Neural cell (in vitro differentiated cells): Measurements from ENCODE around the gene TBCB. TPM values are rescaled to one million over a fixed set of nuclear protein-coding genes. Genes with fewer than 3 reads are reported as not detected.

Source experiments
- H2AFZ ChIP-seq: fragments of 200-600, 300-800 bp; sonication (generic), shearing (Covaris generic); 2 replicates; pipeline ENCODE4 v1.6.0; 2014; ENCODE audit warnings: low read depth, mild to moderate bottlenecking, antibody characterized with exemption, low read length, moderate library complexity
- H3F3A ChIP-seq: fragments of 200-600 bp; shearing (Covaris generic); 2 replicates; pipeline ENCODE4 v1.6.1; 2016; ENCODE audit warnings: mild to moderate bottlenecking, moderate library complexity, mixed read lengths, antibody characterized with exemption, low read length; ENCODE audit not compliant: insufficient read depth, poor library complexity, severe bottlenecking
- H3K27ac ChIP-seq: fragments of 200-600, 300-800 bp; sonication (generic), shearing (Covaris generic); 2 replicates; pipeline ENCODE4 v1.5.1; 2014; ENCODE audit warnings: mild to moderate bottlenecking, low read length, moderate library complexity
- H3K27me3 ChIP-seq: fragments of 300-800, 200-600 bp; sonication (generic), shearing (Covaris generic); 2 replicates; pipeline ENCODE4 v1.6.0; 2014; ENCODE audit warnings: mild to moderate bottlenecking, low read depth, low read length, moderate library complexity; ENCODE audit not compliant: insufficient read depth
- H3K36me3 ChIP-seq: fragments of 300-800, 200-600 bp; sonication (generic), shearing (Covaris generic); 2 replicates; pipeline ENCODE4 v1.5.1; 2014; ENCODE audit warnings: mild to moderate bottlenecking, antibody characterized with exemption, low read length, moderate library complexity; ENCODE audit not compliant: insufficient read depth
- H3K4me2 ChIP-seq: fragments of 300-800, 200-600 bp; sonication (generic), shearing (Covaris generic); 2 replicates; pipeline ENCODE4 v1.6.0; 2014; ENCODE audit warnings: mild to moderate bottlenecking, low read length
- H3K4me3 ChIP-seq: fragments of 300-800, 200-600 bp; sonication (generic), shearing (Covaris generic); 2 replicates; pipeline ENCODE4 v1.5.1; 2014; ENCODE audit warnings: mild to moderate bottlenecking, low read length, moderate library complexity
- H3K79me2 ChIP-seq: fragments of 200-600 bp; shearing (Covaris generic); replicated peaks from 2 replicates; pipeline ENCODE4 v1.6.0; 2014; ENCODE audit warnings: mild to moderate bottlenecking, low read length, moderate library complexity; ENCODE audit not compliant: insufficient read depth
- H3K9ac ChIP-seq: fragments of 300-800, 200-600 bp; sonication (generic), shearing (Covaris generic); 2 replicates; pipeline ENCODE4 v1.6.1; 2016; ENCODE audit warnings: mild to moderate bottlenecking, low read length, mixed read lengths
- H3K9me2 ChIP-seq: fragments of 200-600 bp; shearing (Covaris generic); 2 replicates; pipeline ENCODE4 v1.6.1; 2016; ENCODE audit warnings: mild to moderate bottlenecking, low read length, mixed read lengths; ENCODE audit not compliant: insufficient read depth
- H3K9me3 ChIP-seq: fragments of 200-600, 300-800 bp; sonication (generic), shearing (Covaris generic); 2 replicates; pipeline ENCODE4 v1.6.1; 2016; ENCODE audit warnings: mild to moderate bottlenecking, mixed run types, low read length, moderate library complexity, mixed read lengths
- H4K20me1 ChIP-seq: fragments of 200-600 bp; shearing (Covaris generic); 2 replicates; pipeline ENCODE4 v1.6.1; 2016; ENCODE audit warnings: mild to moderate bottlenecking, mixed run types; ENCODE audit not compliant: insufficient read depth
- EP300 ChIP-seq: fragments of 450-650 bp; conservative IDR thresholded peaks from 2 replicates; pipeline ENCODE4 v1.6.1; 2014; ENCODE audit warnings: antibody characterized with exemption, mild to moderate bottlenecking, moderate library complexity; ENCODE audit not compliant: poor library complexity, severe bottlenecking
- EZH2 ChIP-seq: fragments of 200-600, 300-800 bp; shearing (Covaris generic), sonication (generic); IDR thresholded peaks from 2 replicates; pipeline ENCODE4 v1.6.1; 2014; ENCODE audit warnings: antibody characterized with exemption, low read length, borderline replicate concordance, mild to moderate bottlenecking; ENCODE audit not compliant: insufficient read depth, poor library complexity, severe bottlenecking
- MXI1 ChIP-seq: fragments of 450-650 bp; conservative IDR thresholded peaks from 2 replicates; pipeline ENCODE4 v1.6.1; 2014; ENCODE audit warnings: antibody characterized with exemption, mild to moderate bottlenecking; ENCODE audit not compliant: poor library complexity, severe bottlenecking
- POLR2AphosphoS5 ChIP-seq: IDR thresholded peaks from 2 replicates; pipeline ENCODE4 v1.6.1; 2012
- RAD21 ChIP-seq: fragments of 450-650 bp; conservative IDR thresholded peaks from 2 replicates; pipeline ENCODE4 v1.6.1; 2014; ENCODE audit warnings: antibody characterized with exemption, mild to moderate bottlenecking, moderate library complexity
- SMC3 ChIP-seq: fragments of 450-650 bp; conservative IDR thresholded peaks from 2 replicates; pipeline ENCODE4 v1.6.1; 2014; ENCODE audit warnings: antibody characterized with exemption, mild to moderate bottlenecking, moderate library complexity; ENCODE audit not compliant: poor library complexity
- TAF1 ChIP-seq: IDR thresholded peaks from 2 replicates; pipeline ENCODE4 v1.6.1; 2012; ENCODE audit warnings: low read depth
- polyA plus RNA-seq: library from polyadenylated mRNA; depleted of rRNA; stranded (reverse); fragments of >200 nt; gene quantifications from 2 replicates; pipeline ENCODE4 v1.2.3, GENCODE V29; 2014
- TF ChIP-seq, protein P1 (sequence below): IDR thresholded peaks from 2 replicates; pipeline ENCODE4 v1.6.1; 2012; ENCODE audit warnings: borderline replicate concordance
- TF ChIP-seq, protein P2 (sequence below): fragments of 450-650 bp; IDR thresholded peaks from 2 replicates; pipeline ENCODE4 v1.5.1; 2014; ENCODE audit warnings: antibody characterized with exemption, mild to moderate bottlenecking, moderate library complexity; ENCODE audit not compliant: poor library complexity, severe bottlenecking

The TBCB gene
- polyA plus RNA-seq, 1 donor from 2014 or later, result 640 TPM

DNA sequence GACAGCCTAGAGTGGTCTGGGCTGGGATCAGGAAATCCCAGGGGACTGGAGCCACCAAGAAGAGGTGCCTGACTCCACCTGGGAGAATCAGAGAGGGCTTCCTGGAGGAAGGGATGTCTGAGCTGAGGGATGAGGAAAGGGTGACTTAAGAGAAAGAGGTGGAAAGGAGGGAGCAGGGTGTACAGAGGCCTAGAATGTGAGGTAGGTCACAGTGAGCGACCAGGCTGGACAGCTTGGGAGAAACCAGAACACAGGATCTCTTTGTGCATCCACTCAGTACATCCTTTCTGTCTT is 1.0 kb downstream of the TBCB start:
- Histone ChIP-seq H3K9me3 (no peaks in the 10 kb centered on the region), H3K27ac (peak overlapping the region; percentile 82), H4K20me1 (no peaks in the 10 kb centered on the region), H3K9ac (peak overlapping the region; percentile 83), H3K27me3 (no peaks in the 10 kb centered on the region), H3K4me3 (peak overlapping the region; percentile 97), H3K9me2 (no peaks in the 10 kb centered on the region), H3K36me3 (no peaks in the 10 kb centered on the region), H3F3A (no peaks in the 10 kb centered on the region), H3K4me2 (peak overlapping the region; percentile 76), H2AFZ (no peak overlapping the region), H3K79me2 (peaks cover 18% of the 10 kb centered on the region)
- no peak for TF ChIP-seq EZH2
- TF ChIP-seq SMC3, result no peak
- no peak for TF ChIP-seq RAD21
- no peak for TF ChIP-seq POLR2AphosphoS5
- no peak for TF ChIP-seq EP300
- TF ChIP-seq, protein P1, sequence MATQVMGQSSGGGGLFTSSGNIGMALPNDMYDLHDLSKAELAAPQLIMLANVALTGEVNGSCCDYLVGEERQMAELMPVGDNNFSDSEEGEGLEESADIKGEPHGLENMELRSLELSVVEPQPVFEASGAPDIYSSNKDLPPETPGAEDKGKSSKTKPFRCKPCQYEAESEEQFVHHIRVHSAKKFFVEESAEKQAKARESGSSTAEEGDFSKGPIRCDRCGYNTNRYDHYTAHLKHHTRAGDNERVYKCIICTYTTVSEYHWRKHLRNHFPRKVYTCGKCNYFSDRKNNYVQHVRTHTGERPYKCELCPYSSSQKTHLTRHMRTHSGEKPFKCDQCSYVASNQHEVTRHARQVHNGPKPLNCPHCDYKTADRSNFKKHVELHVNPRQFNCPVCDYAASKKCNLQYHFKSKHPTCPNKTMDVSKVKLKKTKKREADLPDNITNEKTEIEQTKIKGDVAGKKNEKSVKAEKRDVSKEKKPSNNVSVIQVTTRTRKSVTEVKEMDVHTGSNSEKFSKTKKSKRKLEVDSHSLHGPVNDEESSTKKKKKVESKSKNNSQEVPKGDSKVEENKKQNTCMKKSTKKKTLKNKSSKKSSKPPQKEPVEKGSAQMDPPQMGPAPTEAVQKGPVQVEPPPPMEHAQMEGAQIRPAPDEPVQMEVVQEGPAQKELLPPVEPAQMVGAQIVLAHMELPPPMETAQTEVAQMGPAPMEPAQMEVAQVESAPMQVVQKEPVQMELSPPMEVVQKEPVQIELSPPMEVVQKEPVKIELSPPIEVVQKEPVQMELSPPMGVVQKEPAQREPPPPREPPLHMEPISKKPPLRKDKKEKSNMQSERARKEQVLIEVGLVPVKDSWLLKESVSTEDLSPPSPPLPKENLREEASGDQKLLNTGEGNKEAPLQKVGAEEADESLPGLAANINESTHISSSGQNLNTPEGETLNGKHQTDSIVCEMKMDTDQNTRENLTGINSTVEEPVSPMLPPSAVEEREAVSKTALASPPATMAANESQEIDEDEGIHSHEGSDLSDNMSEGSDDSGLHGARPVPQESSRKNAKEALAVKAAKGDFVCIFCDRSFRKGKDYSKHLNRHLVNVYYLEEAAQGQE, result no peak
- TF ChIP-seq, protein P2, sequence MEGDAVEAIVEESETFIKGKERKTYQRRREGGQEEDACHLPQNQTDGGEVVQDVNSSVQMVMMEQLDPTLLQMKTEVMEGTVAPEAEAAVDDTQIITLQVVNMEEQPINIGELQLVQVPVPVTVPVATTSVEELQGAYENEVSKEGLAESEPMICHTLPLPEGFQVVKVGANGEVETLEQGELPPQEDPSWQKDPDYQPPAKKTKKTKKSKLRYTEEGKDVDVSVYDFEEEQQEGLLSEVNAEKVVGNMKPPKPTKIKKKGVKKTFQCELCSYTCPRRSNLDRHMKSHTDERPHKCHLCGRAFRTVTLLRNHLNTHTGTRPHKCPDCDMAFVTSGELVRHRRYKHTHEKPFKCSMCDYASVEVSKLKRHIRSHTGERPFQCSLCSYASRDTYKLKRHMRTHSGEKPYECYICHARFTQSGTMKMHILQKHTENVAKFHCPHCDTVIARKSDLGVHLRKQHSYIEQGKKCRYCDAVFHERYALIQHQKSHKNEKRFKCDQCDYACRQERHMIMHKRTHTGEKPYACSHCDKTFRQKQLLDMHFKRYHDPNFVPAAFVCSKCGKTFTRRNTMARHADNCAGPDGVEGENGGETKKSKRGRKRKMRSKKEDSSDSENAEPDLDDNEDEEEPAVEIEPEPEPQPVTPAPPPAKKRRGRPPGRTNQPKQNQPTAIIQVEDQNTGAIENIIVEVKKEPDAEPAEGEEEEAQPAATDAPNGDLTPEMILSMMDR, result no peak
- TF ChIP-seq MXI1, result no peak
- no peak for TF ChIP-seq TAF1

DNA sequence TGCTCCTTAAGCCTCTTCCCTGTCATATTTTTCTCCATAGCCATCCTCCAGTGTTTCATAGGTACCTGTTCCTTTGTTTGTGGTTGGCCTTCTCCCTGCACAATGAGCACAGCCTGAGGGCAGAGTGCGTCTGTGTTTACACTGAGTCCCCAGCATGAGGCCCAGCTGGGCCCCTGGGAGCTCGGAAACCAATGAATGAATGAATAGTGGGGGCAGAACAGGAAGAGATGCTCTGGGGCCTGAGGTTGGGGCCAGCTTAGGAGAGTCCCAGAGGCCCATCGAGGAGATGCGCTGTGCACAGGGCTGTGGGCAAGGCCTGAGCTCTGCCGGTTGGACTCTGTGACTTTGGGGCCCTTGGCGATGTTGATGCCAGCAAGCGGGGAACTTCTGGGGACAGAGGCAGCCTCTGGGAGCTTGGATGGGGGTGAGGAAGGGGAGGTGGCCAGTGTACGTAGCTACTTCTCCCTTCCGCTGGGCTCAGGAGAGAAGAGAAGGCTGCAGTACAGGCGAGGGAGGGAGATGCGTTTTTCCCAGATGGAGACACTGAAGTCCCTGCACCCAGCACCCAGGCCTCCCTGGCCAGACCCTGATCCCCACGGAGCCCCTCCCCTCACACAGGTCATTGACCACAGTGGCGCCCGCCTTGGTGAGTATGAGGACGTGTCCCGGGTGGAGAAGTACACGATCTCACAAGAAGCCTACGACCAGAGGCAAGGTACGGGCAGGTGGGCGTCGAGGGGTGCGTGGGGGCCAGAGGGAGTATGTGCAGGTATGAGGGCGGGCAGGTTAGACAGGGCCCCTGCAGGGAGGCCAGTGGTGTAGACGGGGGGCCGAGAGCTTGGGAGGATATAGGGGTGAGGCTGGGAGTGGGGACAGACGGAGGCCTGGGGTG is 5.1 kb downstream of the TBCB start:
- no peaks in the 10 kb centered on the region for H3F3A ChIP-seq
- H3K79me2 ChIP-seq, result peaks cover 11% of the 10 kb centered on the region
- H3K4me3 ChIP-seq, result no peak overlapping the region
- no peaks in the 10 kb centered on the region for H4K20me1 ChIP-seq
- H3K9me2 ChIP-seq, result no peaks in the 10 kb centered on the region
- H3K27me3 ChIP-seq, result no peaks in the 10 kb centered on the region
- H2AFZ ChIP-seq, result no peak overlapping the region
- no peaks in the 10 kb centered on the region for H3K9me3 ChIP-seq
- H3K27ac ChIP-seq, result no peak overlapping the region
- no peak overlapping the region for H3K4me2 ChIP-seq
- H3K36me3 ChIP-seq, result peaks cover 4% of the 10 kb centered on the region
- no peak overlapping the region for H3K9ac ChIP-seq
- TF ChIP-seq MXI1 (no peak), TAF1 (no peak), RAD21 (no peak), POLR2AphosphoS5 (no peak), EZH2 (no peak)
- TF ChIP-seq, protein P2, result no peak
- TF ChIP-seq, protein P1, result no peak
